Bone marrow (tissue), 2 donors: ENCODE measurements around the gene CBX2.

Experiments used
- DNase-seq, 2 donors: peaks; one replicate each; lab custom pipeline; 2025; lab: John Stamatoyannopoulos, UW

CBX2 gene

DNA sequence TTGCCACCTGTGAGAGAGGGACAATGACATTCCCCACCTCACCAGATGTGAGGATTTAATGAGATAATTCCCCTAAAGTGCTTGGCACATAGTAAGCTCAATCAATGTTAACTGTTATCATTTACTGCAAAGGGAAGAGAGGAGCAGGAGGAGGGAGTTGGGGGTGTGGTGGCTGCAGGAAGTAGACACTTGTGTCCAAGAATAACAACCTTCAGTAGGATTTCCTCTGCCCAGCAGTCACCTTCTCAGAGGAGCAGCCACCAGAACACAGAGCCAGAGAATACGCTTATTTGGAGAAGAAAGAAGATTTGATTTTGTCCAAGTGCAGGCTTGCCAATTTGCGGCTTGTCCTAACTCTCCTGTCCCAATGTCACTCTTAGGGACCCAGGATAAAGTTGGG is 51.1 kb downstream of the CBX2 start:
- no peak for DNase-seq

- DNase-seq, result no peak
Observed at GRCh38 chr17:79829457-79829856, 51.5 kb downstream of the CBX2 start.

DNA sequence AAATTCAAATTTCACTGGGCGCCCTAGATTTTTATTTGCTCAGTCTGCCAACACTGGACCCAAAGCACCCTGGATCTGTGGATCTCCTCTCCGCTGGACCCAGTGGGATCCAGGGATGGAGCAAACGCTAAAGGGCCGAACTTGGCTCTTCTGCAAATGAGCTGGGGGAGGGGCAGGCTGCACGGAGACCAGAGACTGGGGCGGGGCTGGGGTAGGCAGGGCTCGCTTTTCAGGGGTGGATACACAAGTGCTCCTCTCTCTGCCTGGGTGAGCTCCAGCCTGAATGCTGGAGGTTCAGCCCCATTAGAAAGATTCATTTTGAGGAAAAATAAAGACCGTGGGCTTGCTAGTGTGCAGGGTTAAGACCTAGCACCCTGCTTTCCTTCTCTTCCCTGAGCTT is 52.4 kb downstream of the CBX2 start:
- no peak for DNase-seq

DNA sequence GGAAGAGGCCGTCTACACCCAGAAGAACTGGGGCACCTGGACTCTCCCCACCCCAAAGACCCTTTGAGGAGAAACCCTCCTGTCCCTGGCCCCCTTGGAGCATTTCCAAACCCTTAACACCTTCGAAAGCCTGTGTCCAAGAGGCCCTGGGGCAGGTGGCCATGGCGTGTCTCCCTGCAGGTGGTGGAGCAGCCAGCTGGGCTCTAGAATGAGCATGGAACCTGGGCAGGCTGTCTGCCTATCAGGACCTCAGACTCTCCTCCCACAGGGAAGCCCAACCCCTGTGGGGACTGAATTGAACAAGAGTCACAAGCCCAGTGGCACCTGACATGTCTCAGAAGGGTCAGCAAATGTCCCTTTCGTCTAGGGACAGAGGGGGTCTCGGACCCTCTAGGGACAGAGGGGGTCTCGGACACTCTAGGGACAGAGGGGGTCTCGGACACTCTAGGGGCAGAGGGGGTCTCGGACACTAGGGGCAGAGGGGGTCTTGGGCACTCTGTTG is 52.9 kb downstream of the CBX2 start:
- DNase-seq, result no peak

GRCh38 chr17:79831265-79832217 is 53.6 kb downstream of the CBX2 start:
- DNase-seq, result no peak

DNA sequence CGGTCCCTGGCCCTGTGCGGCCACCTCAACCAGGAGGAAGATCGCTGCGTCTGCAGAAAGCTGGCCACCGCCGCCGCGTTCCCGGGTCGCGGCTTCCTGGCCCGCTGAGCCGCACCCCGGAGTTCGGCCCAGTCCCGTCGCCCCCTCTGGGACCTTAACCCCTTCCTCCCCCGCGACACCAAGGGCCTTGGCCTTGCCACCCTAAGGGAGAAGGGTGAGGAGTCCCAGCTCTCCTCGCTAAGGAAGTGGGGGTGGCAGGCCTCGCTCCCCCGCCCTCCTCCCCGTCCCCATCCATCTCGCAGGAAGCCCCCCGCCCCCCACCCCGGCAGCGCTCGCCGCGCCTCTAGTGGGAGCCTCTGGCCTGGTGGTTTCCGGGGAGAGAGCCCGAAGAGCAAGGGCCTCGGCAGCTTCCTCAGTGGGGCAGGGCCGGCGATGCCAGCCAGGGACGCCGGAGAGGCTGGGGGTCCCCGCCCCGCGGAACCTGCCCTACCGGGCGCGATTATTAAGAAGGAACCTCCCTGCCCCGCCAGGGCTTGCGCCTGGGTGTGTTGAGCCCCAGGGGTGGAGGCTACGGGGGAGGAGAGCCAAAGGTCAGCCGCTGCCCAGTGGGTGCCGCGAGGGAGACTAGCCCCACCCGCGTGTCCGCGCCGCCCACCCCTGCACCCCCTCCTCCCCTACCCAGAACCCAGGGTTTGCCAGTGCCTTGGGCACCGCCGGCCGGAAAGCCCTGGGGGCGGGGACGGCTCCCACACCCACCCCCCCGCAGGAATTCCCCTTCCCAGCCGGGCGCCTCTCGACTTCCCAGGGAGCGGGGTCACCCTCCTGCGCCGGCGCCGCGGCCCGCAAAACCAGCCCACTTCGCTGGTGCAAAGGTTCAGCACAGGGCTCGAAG is 54.5 kb downstream of the CBX2 start:
- DNase-seq, result no peak

GRCh38 chr17:79833110-79833450 is 55.1 kb downstream of the CBX2 start:
- no peak for DNase-seq

DNA sequence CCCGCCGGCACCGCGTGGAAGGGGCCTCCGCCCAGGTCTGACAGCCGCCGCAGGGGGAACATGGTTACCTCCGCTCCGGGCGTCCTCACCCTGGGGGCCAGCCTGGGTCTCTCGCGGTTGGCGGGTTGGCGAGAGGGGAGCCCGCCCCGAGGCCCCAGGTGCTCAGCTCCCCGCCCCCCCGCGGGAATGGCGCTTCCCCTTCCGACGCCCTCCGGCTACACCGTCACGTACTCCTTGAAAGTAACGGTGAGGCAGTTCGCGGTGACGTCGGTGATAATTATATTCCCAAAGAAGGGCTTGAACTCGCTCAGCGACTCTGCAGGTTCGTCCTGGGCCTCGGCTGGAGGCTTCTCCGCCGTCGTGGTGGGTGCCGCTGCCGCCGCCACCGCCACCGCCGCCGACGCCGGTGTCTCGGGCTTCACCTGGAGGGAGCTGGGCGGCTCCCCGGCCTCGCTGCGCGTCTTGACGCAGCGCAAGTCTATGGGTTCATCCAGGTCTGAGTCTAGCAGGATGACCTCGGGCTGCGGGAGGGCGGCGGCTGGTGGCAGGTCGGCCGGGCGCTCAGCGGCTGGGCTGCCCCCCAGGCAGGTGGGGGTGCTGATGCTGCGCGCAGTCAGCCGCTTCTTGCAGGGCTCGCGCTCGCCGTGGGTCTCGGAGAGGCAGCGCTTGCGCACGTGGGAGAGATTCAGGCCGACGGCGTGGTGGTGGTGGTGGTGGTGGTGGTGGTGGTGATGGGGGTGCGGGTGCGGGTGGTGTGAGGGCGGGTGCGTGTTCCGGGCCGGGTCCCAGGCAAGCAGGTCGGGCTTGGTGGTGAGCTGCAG is 56.0 kb downstream of the CBX2 start:
- no peak for DNase-seq

DNA sequence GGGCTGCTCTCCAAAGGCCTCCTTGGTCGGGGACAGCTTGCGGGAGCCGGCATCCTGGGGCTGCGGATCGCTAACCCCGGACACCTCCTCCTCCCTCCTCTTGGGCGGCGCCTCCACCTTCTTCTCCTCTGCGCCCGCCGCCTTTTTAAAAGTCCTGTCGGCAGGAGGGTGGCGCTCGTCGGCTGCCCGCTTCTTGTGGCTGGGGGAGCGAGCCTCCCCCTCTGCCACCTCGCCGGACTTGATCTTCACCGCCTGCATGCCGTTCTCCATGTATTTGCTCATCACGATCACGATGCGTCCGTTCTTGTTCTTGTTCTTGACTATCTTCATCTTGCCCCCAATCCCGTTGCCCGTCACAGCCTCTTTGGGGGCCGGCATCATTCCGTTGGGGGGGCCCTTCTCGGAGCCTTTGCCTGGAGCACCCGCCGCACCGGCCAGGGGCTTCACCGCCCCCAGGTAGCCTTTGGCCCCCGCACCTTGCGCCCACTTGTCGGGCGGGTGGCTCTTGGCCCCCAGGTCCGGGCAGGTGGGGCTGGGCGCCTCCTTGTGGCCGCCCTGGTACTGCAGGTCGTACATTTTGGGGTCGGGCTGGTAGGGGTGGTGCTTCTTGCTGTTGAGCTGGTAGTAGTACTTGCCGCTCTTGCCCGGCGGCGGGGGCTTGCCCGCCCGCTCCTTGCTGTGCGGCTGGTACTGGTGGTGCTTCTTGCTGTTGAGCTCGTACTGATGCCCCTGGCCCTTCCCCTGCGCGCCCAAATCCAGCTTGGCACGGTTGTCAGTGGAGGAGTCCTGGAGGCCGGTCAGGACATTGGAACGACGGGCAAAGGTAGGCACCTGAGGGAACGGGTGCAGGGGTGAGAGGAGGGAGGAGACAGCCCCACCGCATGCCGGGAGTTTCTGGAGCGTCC is 56.9 kb downstream of the CBX2 start:
- no peak for DNase-seq

DNA sequence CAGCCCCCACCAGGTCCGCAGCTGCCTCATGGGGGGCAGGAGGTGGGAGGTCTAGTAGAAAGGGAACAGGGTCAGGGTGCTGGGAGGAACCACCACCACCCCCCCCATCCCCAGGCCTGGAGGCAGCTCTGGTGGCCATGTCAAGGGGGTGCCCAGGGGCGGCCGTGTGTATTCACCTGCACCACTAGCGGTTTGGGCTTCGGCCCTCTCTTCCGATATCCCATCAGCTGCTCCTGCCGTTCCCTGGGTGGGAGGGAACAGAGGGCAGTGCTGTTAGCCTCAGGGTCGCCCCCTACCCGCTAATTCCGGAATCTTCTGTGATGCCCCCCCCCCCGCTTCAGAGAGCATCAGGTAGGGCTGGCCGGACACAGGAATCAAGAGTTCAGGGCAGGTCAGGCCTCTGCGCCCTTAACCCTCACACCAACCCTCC is 57.5 kb downstream of the CBX2 start:
- DNase-seq, result no peak

GRCh38 chr17:79835953-79836509 is 58.1 kb downstream of the CBX2 start:
- DNase-seq, result no peak

- peak in 1 of 2 donors; percentile 66 for DNase-seq
Observed at GRCh38 chr17:79836510-79836971, 58.6 kb downstream of the CBX2 start.

- peak; percentile 41 to 52 for DNase-seq
Observed at GRCh38 chr17:79836972-79837887, 59.3 kb downstream of the CBX2 start.
